LoVo (cell line): ENCODE measurements around the gene CLN6.
"Not testable (repeated sequence)": the region's sequence is repeated elsewhere in the genome, so short reads cannot be mapped to it uniquely, and the experiment has no call there.

Experiments used
- DNase-seq: peaks from one replicate; pipeline ENCODE4 v3.0.0-alpha.2; 2016; ENCODE audit warnings: low spot score

The CLN6 gene

GRCh38 chr15:68188647-68189046, 40.9 kb downstream of the CLN6 start:
- DNase-seq, result no peak

GRCh38 chr15:68187559-68187958, 42.0 kb downstream of the CLN6 start:
- no peak for DNase-seq

DNA sequence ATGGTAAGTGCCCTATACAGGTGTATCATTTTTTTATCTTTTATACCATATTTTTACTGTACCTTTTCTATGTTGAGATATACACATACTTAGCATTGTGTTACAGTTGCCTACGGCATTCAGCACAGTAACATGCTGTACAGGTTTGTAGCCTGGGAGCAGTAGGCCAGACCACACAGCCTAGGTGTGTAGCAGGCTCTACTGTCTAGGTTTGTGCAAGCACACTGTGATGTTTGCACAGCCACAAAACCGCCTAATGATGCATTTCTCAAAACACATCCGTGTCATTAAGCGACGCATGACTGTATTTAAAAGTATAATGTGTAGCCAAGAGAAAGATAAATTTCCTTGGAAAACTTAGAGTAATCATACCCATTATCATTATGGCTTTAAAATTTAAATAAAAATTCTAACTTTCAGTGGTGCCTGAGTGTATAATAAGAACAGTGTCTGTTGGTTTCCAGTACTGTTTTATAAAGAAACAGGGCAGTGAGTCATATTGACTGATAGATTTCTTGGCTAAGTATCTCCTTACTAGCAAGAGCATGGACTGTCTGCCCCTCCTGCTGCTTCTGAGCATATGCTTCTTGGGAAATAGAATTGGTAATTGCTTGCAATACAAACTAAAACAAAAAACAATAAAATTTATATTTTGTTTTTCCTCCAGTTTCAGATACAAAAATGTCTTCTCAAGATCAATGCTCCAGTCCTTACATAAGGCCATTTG, 42.7 kb downstream of the CLN6 start:
- no peak for DNase-seq

DNA sequence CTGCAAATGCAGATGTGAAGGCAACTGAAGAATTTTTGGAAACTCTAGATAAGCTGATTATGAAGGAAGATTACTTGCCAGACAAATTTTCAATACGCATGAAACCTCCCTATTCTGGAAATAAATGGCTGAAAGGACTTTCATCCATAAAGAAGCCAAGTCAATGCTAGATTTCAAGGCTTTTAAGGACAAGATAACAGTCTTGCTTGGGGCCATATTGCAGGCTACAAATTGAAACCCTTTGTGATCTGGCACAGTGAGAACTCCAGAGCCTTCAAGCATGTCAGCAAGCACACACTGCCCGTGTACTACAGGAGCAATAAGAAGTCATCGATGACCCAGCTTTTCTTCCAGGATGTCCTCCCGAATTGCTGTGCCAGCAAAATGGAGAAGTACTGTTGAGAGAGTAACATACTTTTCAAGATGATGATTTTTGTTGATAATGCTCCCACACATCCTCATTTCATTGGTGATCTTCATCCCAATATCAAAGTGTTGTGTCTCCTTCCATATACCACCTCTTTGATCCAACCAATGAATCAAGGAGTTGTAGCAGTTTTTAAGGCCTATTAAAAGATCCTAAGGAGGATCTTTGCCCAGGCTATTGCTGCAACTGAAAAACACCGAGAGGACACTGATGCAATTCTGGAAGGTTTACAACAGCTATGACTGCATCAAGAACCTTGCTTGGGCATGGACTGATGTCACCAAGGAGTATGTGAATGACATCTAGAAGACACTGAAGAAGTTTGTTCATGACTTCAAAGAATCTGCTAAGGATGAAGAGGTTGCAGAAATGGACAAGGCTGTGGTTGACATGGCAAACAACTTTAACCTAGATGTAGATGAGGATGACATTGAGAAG, 44.7 kb downstream of the CLN6 start:
- no peak for DNase-seq

GRCh38 chr15:68183616-68184315, 45.8 kb downstream of the CLN6 start:
- no peak for DNase-seq

GRCh38 chr15:68177742-68178141, 51.8 kb downstream of the CLN6 start:
- DNase-seq, result no peak

GRCh38 chr15:68176601-68177000, 52.9 kb downstream of the CLN6 start:
- no peak for DNase-seq

DNA sequence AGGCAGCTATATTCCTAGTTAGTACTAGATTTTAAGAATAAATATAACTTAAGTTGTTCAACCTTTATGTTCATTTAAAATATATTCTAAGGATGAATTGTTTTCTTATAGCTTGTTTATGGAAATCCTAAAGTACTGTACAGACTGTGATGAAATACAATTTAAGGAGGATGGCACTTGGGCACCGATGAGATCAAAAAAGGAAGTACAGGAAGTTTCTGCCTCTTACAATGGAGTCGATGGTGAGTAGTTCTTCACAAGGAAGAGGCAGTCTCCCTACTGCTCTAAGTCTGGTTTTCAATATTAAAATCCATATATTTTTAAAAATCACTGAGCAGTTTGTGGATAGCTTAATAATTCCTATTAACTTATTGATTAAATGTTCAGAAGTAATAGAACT, 54.0 kb downstream of the CLN6 start:
- no peak for DNase-seq

- no peak for DNase-seq
Observed at GRCh38 chr15:68173119-68173518, 56.4 kb downstream of the CLN6 start.

DNA sequence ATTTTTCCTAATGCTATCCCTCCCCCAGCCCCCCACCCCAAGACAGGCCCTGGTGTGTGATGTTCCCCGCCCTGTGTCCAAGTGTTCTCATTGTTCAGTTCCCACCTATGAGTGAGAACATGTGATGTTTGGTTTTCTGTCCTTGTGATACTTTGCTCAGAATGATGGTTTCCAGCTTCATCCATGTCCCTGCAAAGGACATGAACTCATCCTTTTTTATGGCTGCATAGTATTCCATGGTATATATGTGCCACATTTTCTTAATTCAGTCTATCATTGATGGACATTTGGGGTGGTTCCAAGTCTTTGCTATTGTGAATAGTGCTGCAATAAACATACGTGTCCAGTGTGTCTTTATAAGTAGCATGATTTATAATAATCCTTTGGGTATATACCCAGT, 57.5 kb downstream of the CLN6 start:
- not testable (repeated sequence) for DNase-seq

GRCh38 chr15:68166847-68167246, 62.7 kb downstream of the CLN6 start:
- no peak for DNase-seq

DNA sequence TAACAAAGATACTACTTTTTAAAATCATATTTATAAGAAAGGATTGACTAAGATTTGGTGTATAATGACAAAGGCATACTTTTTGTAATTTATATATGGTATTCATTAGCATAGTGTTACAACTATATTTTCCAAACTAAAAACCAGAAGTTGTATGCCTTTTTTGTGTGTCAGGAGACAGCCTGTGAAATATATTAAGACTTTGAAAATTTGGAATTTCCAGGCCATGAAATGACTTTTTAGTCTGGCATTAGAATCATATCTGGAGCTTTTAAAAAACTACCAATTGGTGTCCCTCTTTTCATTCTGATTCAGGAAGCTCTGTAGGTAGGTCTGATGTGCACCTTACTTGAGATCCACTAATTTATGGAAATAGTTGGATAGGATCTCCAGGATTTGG, 66.3 kb downstream of the CLN6 start:
- no peak for DNase-seq

DNA sequence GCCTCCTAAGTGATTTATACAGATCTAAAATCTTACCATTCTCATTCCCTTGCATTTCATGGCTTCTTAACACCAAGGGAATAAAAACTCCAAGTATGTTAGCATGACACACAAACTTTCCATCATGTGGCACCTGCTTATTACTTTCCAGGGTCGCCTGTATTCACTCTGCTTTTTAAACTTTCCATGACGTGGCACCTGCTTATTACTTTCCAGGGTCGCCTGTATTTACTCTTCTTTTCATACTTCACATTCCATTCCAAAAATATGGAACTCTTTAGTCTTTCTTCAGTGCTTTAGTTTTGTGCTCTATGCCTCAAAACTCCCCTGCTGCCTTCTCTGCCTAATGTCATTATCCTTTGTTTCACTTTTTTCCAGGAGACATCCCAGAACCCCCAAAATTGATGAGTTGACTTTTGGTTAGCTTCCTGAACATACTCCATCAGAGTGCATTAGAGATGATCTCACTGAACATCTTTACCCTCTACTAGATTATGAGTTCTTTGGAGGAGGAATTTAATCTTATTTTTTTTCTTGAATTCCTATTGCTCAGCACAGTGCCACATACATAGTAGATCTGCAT, 71.4 kb downstream of the CLN6 start:
- no peak for DNase-seq

DNA sequence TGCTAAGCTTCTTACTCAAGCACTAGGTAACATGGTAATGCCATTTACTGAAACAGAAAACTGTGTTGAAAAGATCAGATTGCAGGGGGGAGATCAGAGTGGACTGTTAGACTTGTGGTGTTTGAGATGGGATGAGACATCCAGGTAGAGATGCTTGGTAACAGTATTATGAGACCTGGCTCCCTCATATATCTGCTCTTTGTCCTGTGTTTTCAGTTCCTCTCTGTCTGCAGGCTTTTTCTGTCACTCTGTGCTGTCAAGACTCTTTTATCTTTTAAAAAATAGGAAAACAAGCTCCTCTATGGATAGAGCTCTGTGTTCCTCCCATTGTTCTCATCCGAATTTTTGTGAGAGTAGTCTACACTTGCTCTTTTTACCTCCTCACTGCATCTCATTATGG, 72.5 kb downstream of the CLN6 start:
- no peak for DNase-seq
